Thyroid gland (tissue), 4 donors: Measurements from ENCODE around the gene CAMTA1.

Experiments
- POLR2A ChIP-seq, 2 donors: fragments of 450-650 bp; IDR thresholded peaks; one replicate each; pipeline ENCODE4 v1.6.1; 2017; ENCODE audit warnings: antibody characterized with exemption in 2 of 2, mild to moderate bottlenecking in 2 of 2, moderate library complexity in 1 of 2
- TF ChIP-seq, protein P1 (sequence below), 6 experiments: fragments of 200-600 bp in 3 of 6; fragments of 450-650 bp in 3 of 6; sonication (generic) in 3 of 6; IDR thresholded peaks; one replicate each; pipeline ENCODE4 v1.5.1; 2016 to 2019; ENCODE audit warnings: antibody characterized with exemption in 6 of 6, mild to moderate bottlenecking in 2 of 6, inconsistent platforms in 1 of 6, moderate library complexity in 1 of 6

DNA sequence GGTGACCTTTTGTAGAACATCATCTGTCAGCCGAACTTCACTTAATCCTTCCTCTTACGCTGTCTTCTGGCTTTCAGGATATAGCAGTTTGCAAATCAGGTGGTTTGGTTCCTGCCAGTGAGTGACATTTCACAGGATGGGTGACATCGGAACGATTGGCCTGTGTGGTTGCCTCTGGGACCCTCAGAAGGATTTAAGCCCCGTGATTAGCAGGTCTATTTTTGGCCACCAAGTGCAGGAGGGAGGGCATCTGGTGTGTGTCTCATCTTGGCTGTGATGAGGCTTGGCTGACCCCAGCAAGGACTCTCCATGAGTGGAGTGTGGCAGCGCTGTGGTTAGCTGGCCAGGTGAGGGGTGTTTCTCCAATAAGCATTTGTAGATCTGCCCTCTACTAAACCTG is 578.2 kb downstream of the CAMTA1 start:
- TF ChIP-seq, protein P1, sequence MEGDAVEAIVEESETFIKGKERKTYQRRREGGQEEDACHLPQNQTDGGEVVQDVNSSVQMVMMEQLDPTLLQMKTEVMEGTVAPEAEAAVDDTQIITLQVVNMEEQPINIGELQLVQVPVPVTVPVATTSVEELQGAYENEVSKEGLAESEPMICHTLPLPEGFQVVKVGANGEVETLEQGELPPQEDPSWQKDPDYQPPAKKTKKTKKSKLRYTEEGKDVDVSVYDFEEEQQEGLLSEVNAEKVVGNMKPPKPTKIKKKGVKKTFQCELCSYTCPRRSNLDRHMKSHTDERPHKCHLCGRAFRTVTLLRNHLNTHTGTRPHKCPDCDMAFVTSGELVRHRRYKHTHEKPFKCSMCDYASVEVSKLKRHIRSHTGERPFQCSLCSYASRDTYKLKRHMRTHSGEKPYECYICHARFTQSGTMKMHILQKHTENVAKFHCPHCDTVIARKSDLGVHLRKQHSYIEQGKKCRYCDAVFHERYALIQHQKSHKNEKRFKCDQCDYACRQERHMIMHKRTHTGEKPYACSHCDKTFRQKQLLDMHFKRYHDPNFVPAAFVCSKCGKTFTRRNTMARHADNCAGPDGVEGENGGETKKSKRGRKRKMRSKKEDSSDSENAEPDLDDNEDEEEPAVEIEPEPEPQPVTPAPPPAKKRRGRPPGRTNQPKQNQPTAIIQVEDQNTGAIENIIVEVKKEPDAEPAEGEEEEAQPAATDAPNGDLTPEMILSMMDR (IDR thresholded peaks at IDR 0.05): no peak
- TF ChIP-seq POLR2A (IDR thresholded peaks at IDR 0.05): no peak
